H1 (cell line): ENCODE results near the gene RAB24. TPM values are rescaled to one million over a fixed set of nuclear protein-coding genes. Genes with fewer than 3 reads are reported as not detected.

Source experiments
- CHD7 ChIP-seq: fragments of 300-600 bp; sonication (generic); IDR thresholded peaks from 2 replicates; pipeline ENCODE4 v1.7.1; 2012; ENCODE audit warnings: low read length, moderate library complexity, mild to moderate bottlenecking, inconsistent platforms; ENCODE audit not compliant: insufficient replicate concordance
- EZH2 ChIP-seq: fragments of 200-600 bp; sonication (generic); IDR thresholded peaks from 2 replicates; pipeline ENCODE4 v1.7.1; 2012; ENCODE audit warnings: low read depth, mild to moderate bottlenecking, moderate library complexity, low read length, inconsistent platforms; ENCODE audit not compliant: severe bottlenecking
- JUND ChIP-seq: IDR thresholded peaks from 2 replicates; pipeline ENCODE4 v1.6.1; 2011; ENCODE audit warnings: mild to moderate bottlenecking, improper control_type of control experiment, low read length
- KDM5A ChIP-seq: fragments of 200-600 bp; IDR thresholded peaks from 2 replicates; pipeline ENCODE4 v1.7.1; 2012; ENCODE audit warnings: mild to moderate bottlenecking, low read length, inconsistent platforms, mixed read lengths
- POLR2AphosphoS5 ChIP-seq: IDR thresholded peaks from 2 replicates; pipeline ENCODE4 v1.6.1; 2011; ENCODE audit warnings: low read depth, low read length
- RFX5 ChIP-seq: IDR thresholded peaks from 2 replicates; pipeline ENCODE4 v1.6.1; 2011; ENCODE audit warnings: low read depth, low read length, improper control_type of control experiment, borderline replicate concordance
- TAF7 ChIP-seq: optimal IDR thresholded peaks from 2 replicates; pipeline ENCODE3; 2011; ENCODE audit warnings: low read depth, mild to moderate bottlenecking, inconsistent platforms, low read length, moderate library complexity, borderline replicate concordance
- polyA plus RNA-seq, 7 experiments: library from polyadenylated mRNA; depleted of rRNA in 3 of 7; stranded (reverse) in 5 of 7; unstranded in 2 of 7; fragments of >200 nt in 5 of 7; fragments of 200-250 nt in 2 of 7; gene quantifications; 1 replicate in 5 of 7; 2 replicates in 1 of 7; 4 replicates in 1 of 7; pipeline versions ENCODE4 v1.2.1 to v1.2.3, GENCODE V29; 2011 to 2013; ENCODE audit warnings: missing spikeins in 2 of 7, mixed read lengths in 2 of 7
- total RNA-seq: library from RNA; stranded (reverse); fragmentation: NEBNext Ultra II Directional; extraction: Animal tissue kit (Norgen Biotek cat#: 25700); gene quantifications from 2 replicates; pipeline ENCODE4 v1.2.1, GENCODE V29; 2021

RAB24 gene
- total and polyA plus RNA-seq, 2 of the 8 experiments (the other 6 are each of a cell fraction or from before 2014, with no cell fraction given): 18.8 to 33.8 TPM

- no peak for TF ChIP-seq JUND
- TF ChIP-seq KDM5A: no peak
- TF ChIP-seq CHD7: no peak
- TF ChIP-seq EZH2: no peak
- no peak for TF ChIP-seq RFX5
- no peak for TF ChIP-seq TAF7
- no peak for TF ChIP-seq POLR2AphosphoS5
Observed at GRCh38 chr5:177311392-177311722, 7.8 kb upstream of the RAB24 start (continued).
